ENCODE results near the gene SELENOT. TPM values are rescaled to one million over a fixed set of nuclear protein-coding genes. Genes with fewer than 3 reads are reported as not detected.

Gene SELENOT
- total and polyA plus RNA-seq, 2 donors (not counting 1 experiment from before 2014, with no cell fraction given) = 130 to 347 TPM

DNA sequence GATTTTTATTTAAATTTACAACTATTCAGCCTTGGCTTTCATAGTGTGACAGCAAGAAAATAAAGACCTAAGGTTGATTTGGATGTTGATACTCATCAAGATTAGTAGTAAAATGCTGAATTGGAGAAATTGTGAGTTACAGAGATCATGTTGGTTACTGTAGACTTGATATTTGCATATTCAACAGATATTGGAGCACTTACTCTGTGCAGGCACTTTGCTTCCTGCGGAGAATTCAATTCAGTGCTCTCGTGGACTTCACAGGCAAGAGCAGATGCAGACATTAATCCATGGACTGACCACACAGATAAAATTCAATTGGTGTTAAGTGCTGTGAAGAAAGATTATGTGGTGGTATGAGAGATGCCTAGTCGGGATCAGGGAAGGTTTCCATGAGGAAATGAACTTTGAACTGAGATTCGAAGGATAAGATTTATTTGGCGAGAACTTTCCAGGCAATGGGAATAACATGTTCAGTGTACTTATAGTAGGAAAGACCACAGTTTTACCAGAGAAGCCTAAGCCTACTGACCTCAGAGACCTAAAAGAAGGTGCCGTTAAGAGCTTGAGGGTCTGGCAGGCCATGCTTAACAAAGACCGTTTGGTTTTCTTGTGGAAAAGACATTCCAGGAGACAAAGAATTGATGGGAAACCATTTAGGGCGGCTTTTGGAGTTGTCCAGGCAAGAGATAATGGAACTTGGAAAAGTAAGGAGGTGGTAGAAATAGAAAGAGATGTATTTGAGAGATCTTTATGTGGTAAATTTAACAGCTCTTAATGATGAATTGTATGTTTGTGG, 4.3 kb downstream of the SELENOT start:
- H2AFZ ChIP-seq (ENCODE audit: low read length) = no peak overlapping the region
- H3K27me3 ChIP-seq (ENCODE audit: control insufficient read depth, insufficient read depth, low read length) = no peaks in the 10 kb centered on the region
- peaks cover 1% of the 10 kb centered on the region for H3K36me3 ChIP-seq (ENCODE audit: control insufficient read depth, insufficient read depth, low read length)
- no peak for TF ChIP-seq EZH2 (IDR thresholded peaks at IDR 0.05; ENCODE audit: low read length, missing control alignments)
- TF ChIP-seq, protein P1, sequence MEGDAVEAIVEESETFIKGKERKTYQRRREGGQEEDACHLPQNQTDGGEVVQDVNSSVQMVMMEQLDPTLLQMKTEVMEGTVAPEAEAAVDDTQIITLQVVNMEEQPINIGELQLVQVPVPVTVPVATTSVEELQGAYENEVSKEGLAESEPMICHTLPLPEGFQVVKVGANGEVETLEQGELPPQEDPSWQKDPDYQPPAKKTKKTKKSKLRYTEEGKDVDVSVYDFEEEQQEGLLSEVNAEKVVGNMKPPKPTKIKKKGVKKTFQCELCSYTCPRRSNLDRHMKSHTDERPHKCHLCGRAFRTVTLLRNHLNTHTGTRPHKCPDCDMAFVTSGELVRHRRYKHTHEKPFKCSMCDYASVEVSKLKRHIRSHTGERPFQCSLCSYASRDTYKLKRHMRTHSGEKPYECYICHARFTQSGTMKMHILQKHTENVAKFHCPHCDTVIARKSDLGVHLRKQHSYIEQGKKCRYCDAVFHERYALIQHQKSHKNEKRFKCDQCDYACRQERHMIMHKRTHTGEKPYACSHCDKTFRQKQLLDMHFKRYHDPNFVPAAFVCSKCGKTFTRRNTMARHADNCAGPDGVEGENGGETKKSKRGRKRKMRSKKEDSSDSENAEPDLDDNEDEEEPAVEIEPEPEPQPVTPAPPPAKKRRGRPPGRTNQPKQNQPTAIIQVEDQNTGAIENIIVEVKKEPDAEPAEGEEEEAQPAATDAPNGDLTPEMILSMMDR (conservative IDR thresholded peaks at IDR 0.05 in 1 of 2, IDR thresholded peaks at IDR 0.05 in 1 of 2; ENCODE audit: low read depth in 1 of 2, low read length in 2 of 2) = no peak
- no peak for DNase-seq (ENCODE audit: low read depth in 2 of 2)
- no peak overlapping the region for H3K4me3 ChIP-seq (replicated peaks in 1 of 4; ENCODE audit: control extremely low read depth in 1 of 4, insufficient read depth in 1 of 4, low read depth in 3 of 4, low read length in 4 of 4)
- H3K9ac ChIP-seq (ENCODE audit: insufficient read depth, low read length) = no peak overlapping the region
- H3K4me1 ChIP-seq (ENCODE audit: control insufficient read depth, extremely low read depth, insufficient read depth, low read length) = peaks cover 3% of the 10 kb centered on the region
- H4K20me1 ChIP-seq (ENCODE audit: control insufficient read depth, extremely low read depth, insufficient read depth, low read length) = peaks cover 1% of the 10 kb centered on the region
- H3K79me2 ChIP-seq (ENCODE audit: control insufficient read depth, insufficient read depth, low read length) = peaks cover 87% of the 10 kb centered on the region
- no peak overlapping the region for H3K4me2 ChIP-seq (ENCODE audit: extremely low read depth, insufficient read depth, low read length)
- H3K27ac ChIP-seq (ENCODE audit: insufficient read depth, low read length) = no peak overlapping the region
- no peaks in the 10 kb centered on the region for H3K9me3 ChIP-seq (ENCODE audit: control insufficient read depth, insufficient read depth, low read depth, low read length)

DNA sequence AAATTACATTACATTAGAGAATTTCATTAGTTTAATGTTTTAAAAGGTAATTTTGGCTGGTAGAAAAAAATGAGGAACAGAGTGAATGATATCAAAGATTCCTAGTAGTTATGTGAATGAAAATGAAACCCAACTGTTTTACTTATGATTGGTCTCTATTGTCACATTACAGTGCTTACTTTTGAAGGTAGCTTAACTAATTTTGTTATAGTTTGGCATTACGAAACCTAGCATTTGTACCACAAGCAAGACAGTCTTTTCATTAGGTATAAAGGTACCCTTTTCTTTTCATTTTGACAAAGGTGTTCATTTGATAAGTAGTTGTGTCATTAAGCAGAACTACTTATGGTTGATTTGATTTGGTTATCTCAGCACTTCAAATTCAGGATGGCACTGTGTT, 6.9 kb downstream of the SELENOT start:
- H3K4me2 ChIP-seq (ENCODE audit: extremely low read depth, insufficient read depth, low read length) = no peak overlapping the region
- H3K4me1 ChIP-seq (ENCODE audit: control insufficient read depth, extremely low read depth, insufficient read depth, low read length) = peaks cover 3% of the 10 kb centered on the region
- H2AFZ ChIP-seq (ENCODE audit: low read length) = no peak overlapping the region
- DNase-seq (ENCODE audit: low read depth in 2 of 2) = no peak
- no peak overlapping the region for H3K4me3 ChIP-seq (replicated peaks in 1 of 4; ENCODE audit: control extremely low read depth in 1 of 4, insufficient read depth in 1 of 4, low read depth in 3 of 4, low read length in 4 of 4)
- peaks cover 87% of the 10 kb centered on the region for H3K79me2 ChIP-seq (ENCODE audit: control insufficient read depth, insufficient read depth, low read length)
- TF ChIP-seq EZH2 (IDR thresholded peaks at IDR 0.05; ENCODE audit: low read length, missing control alignments) = no peak
- H3K9me3 ChIP-seq (ENCODE audit: control insufficient read depth, insufficient read depth, low read depth, low read length) = no peaks in the 10 kb centered on the region
- H3K36me3 ChIP-seq (ENCODE audit: control insufficient read depth, insufficient read depth, low read length) = peaks cover 3% of the 10 kb centered on the region
- H3K27me3 ChIP-seq (ENCODE audit: control insufficient read depth, insufficient read depth, low read length) = no peaks in the 10 kb centered on the region
- no peak overlapping the region for H3K27ac ChIP-seq (ENCODE audit: insufficient read depth, low read length)
- peaks cover 4% of the 10 kb centered on the region for H4K20me1 ChIP-seq (ENCODE audit: control insufficient read depth, extremely low read depth, insufficient read depth, low read length)
- no peak overlapping the region for H3K9ac ChIP-seq (ENCODE audit: insufficient read depth, low read length)

DNA sequence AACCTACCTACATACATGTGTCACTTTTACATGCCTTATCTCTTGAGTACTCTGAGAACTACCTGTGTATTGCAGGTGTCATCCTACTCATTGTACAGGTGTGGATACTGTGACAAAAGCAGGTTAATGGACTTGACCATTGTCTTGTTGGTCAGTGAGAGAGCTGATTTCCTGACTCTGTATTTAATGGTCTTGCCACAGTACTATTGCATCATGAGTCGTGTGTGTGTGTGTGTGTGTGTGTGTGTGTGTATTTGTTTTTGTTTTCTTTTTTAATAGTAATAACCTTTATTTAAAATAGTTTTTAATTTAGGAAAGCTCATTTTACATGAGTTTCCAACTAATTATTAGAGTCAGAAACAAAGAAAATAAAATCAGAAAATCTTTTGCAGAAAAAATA, 7.7 kb downstream of the SELENOT start:
- DNase-seq (ENCODE audit: low read depth in 2 of 2) = peak in 1 of 2 donors; percentile 42
- no peaks in the 10 kb centered on the region for H3K9me3 ChIP-seq (ENCODE audit: control insufficient read depth, insufficient read depth, low read depth, low read length)
- H2AFZ ChIP-seq (ENCODE audit: low read length) = no peak overlapping the region
- peaks cover 4% of the 10 kb centered on the region for H4K20me1 ChIP-seq (ENCODE audit: control insufficient read depth, extremely low read depth, insufficient read depth, low read length)
- H3K79me2 ChIP-seq (ENCODE audit: control insufficient read depth, insufficient read depth, low read length) = peaks cover 79% of the 10 kb centered on the region
- no peak overlapping the region for H3K27ac ChIP-seq (ENCODE audit: insufficient read depth, low read length)
- no peak for TF ChIP-seq EZH2 (IDR thresholded peaks at IDR 0.05; ENCODE audit: low read length, missing control alignments)
- TF ChIP-seq, protein P1 (conservative IDR thresholded peaks at IDR 0.05 in 1 of 2, IDR thresholded peaks at IDR 0.05 in 1 of 2; ENCODE audit: low read depth in 1 of 2, low read length in 2 of 2) = no peak
- H3K4me3 ChIP-seq (replicated peaks in 1 of 4; ENCODE audit: control extremely low read depth in 1 of 4, insufficient read depth in 1 of 4, low read depth in 3 of 4, low read length in 4 of 4) = no peak overlapping the region
- H3K36me3 ChIP-seq (ENCODE audit: control insufficient read depth, insufficient read depth, low read length) = peaks cover 3% of the 10 kb centered on the region
- no peak overlapping the region for H3K9ac ChIP-seq (ENCODE audit: insufficient read depth, low read length)
- H3K4me2 ChIP-seq (ENCODE audit: extremely low read depth, insufficient read depth, low read length) = no peak overlapping the region
- H3K4me1 ChIP-seq (ENCODE audit: control insufficient read depth, extremely low read depth, insufficient read depth, low read length) = peaks cover under 1% of the 10 kb centered on the region
- H3K27me3 ChIP-seq (ENCODE audit: control insufficient read depth, insufficient read depth, low read length) = no peaks in the 10 kb centered on the region
